IgD-negative memory B cell (primary cell): ENCODE results near the gene GIMAP2. TPM values are rescaled to one million over a fixed set of nuclear protein-coding genes. Genes with fewer than 3 reads are reported as not detected.
"Not testable (repeated sequence)": the region's sequence is repeated elsewhere in the genome, so short reads cannot be mapped to it uniquely, and the experiment has no call there.

Source experiments
- H3K27ac Mint-ChIP-seq, 3 donors: one replicate each; pipeline ENCODE4 v1.8.0; 2020 to 2022; ENCODE audit warnings: mild to moderate bottlenecking in 3 of 3, mixed read lengths in 3 of 3, moderate library complexity in 1 of 3
- H3K27me3 Mint-ChIP-seq: one replicate; pipeline ENCODE4 v1.8.0; 2021; ENCODE audit warnings: mixed read lengths
- H3K36me3 Mint-ChIP-seq: one replicate; pipeline ENCODE4 v1.8.0; 2020; ENCODE audit warnings: mild to moderate bottlenecking, mixed read lengths
- H3K4me1 Mint-ChIP-seq, 3 donors: one replicate each; pipeline ENCODE4 v1.8.0; 2020 to 2022; ENCODE audit warnings: mixed read lengths in 3 of 3, mild to moderate bottlenecking in 1 of 3
- H3K4me3 Mint-ChIP-seq, 4 donors: one replicate each; pipeline ENCODE4 v1.8.0; 2020 to 2022; ENCODE audit warnings: mild to moderate bottlenecking in 4 of 4, mixed read lengths in 4 of 4, moderate library complexity in 3 of 4
- H3K9me3 Mint-ChIP-seq, 3 donors: one replicate each; pipeline ENCODE4 v1.8.0; 2020 to 2021; ENCODE audit warnings: mixed read lengths in 3 of 3, mild to moderate bottlenecking in 1 of 3
- polyA plus RNA-seq: library from polyadenylated mRNA; unstranded; fragments of 300-500 nt; fragmentation: Illumina TruSeq; gene quantifications from one replicate; pipeline ENCODE4 v1.2.3, GENCODE V29; 2021

The GIMAP2 gene
- 11.9 TPM for polyA plus RNA-seq

DNA sequence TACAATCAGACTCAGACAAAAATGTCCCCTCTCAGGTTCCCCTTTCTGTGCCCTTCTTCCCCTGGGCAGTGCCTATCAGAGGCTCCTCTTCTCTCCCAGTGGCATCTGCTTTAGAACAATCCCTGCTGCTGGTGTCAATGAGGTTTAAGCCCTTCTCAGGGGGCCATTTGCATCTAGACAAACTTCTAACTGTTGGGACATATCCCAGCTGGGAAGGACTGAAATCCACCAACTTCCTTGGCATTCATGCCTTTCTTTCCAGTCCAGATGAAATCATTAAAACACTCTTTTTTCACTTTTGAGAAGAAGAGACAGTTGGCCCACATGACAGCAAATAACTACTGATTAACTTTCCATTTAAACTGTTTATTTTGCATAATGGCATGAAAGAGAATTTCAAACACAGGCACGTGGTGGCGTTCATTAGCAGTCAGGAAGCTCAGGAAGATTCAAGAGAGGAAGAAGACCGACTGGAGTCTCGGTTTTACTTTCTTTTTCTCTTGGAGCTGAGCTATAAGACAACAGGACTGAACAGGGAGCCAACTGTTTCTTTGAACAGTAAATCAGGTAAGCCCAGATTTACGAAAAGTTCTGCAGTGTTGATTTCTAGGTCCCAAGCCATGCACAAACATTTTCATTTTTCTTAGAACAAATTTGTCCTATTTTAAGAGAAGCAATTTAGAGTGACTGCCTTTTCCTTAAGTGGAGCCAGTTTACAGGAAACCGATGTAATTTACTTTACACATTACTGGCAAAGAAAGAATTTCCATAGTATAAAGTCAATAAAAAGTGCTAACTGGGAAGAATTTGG lies at the start of gene GIMAP2:
TSS of gene GIMAP2 (plus strand) at position 488 of the 811 bp plus-strand sequence. CDS start 1,354 bp downstream, outside the sequence.
- no peaks in the 10 kb centered on the region for H3K27me3 Mint-ChIP-seq
- H3K4me3 Mint-ChIP-seq = peak within 1 kb of the TSS; percentile 89 to 95 (median 92)
- peaks cover 14 to 31% (median 27%) of the 10 kb centered on the region in 3 donors for H3K4me1 Mint-ChIP-seq
- peaks cover 0 to 5% (median 0%) of the 10 kb centered on the region in 3 donors for H3K9me3 Mint-ChIP-seq
- H3K27ac Mint-ChIP-seq = peak within 1 kb of the TSS; percentile 53 to 92 (median 85)
- peaks cover 20% of the 10 kb centered on the region for H3K36me3 Mint-ChIP-seq

DNA sequence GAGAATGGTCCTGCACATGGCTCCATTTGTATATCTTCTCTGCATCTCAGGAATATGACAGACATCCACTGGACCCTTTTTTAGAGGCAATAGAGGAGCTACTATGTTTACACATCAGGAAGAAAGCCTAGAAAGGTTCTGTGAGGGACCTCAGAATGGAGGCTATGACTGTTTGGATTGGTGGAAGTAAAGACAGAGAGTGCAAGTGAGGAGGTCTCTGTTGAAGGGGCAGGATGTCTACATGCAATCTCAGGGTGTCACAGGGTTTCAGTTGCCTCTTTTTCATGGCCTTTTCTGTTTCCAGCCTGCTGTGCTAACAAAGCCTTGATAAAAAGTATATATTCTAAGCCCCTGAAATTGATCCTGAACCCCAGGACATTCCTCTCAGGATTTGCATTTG lies 43.7 kb upstream of the GIMAP2 start:
- no peaks in the 10 kb centered on the region for H3K4me1 Mint-ChIP-seq
- H3K4me3 Mint-ChIP-seq = no peak overlapping the region
- H3K9me3 Mint-ChIP-seq = peaks cover 10 to 19% (median 11%) of the 10 kb centered on the region in 3 donors
- H3K27ac Mint-ChIP-seq = no peak overlapping the region
- H3K36me3 Mint-ChIP-seq = peaks cover 2% of the 10 kb centered on the region
- peaks cover 4% of the 10 kb centered on the region for H3K27me3 Mint-ChIP-seq

DNA sequence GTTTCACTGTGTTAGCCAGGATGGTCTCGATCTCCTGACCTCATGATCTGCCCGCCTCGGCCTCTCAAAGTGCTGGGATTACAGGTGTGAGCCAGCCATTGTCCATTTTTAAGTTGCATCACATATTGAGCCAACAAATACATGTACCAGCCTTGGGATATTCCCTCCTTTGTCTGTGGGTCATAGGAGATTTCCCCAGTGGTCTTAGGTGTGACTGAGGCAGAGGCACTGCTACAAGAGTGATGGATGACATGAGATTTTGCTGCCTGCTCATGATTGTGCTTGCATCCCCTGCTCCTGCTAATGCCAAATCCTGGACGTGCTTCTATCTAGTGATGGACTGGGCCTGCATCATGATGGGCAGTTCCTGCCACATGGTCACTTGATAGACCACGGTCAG lies 42.6 kb upstream of the GIMAP2 start:
- H3K27ac Mint-ChIP-seq = no peak overlapping the region
- peaks cover 9 to 11% (median 9%) of the 10 kb centered on the region in 3 donors for H3K9me3 Mint-ChIP-seq
- no peak overlapping the region for H3K4me3 Mint-ChIP-seq
- no peaks in the 10 kb centered on the region for H3K4me1 Mint-ChIP-seq
- no peaks in the 10 kb centered on the region for H3K27me3 Mint-ChIP-seq
- peaks cover 2% of the 10 kb centered on the region for H3K36me3 Mint-ChIP-seq

DNA sequence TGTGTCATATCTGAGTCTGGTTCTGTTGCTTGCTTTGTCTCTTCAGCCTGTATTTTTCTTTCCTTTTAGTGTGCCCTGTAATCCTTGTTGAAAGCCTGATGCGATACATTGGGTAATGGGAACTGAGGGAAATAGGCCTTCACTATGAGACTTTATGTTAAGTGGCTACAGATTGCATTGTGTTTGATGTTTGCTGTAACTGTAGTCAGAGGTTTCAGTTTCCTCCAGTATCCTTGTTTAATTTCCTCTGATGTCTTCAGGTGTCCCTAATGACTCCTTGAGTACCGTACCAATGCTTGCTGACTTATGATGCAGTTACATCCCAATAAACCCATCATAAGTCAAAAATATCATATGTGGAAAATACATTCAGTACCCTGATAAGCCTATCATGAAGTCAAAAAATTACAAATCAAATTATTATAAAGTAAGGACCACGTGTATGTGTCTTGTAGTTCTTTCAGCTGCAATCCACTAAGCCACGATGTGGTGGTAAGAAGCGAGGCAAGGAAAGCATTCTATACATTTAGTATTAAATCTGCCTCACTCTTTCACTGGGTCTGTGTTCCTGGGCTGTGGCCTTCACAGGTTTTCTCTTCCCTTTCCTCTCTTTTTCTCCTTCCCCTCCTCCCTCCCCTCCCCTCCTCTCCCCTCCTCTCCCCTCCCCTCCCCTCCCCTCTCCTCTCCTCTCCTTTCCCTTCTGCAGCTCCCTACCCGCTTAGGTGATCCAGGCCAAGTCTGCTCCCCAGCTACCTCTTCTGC lies 40.1 kb upstream of the GIMAP2 start:
- H3K9me3 Mint-ChIP-seq = peaks cover 0 to 5% (median 3%) of the 10 kb centered on the region in 3 donors
- no peak overlapping the region for H3K4me3 Mint-ChIP-seq
- H3K27me3 Mint-ChIP-seq = no peaks in the 10 kb centered on the region
- H3K4me1 Mint-ChIP-seq = peaks cover 0 to 1% (median 0%) of the 10 kb centered on the region in 3 donors
- peak overlapping the region in 1 of 3 donors; percentile 23 for H3K27ac Mint-ChIP-seq
- H3K36me3 Mint-ChIP-seq = peaks cover 2% of the 10 kb centered on the region

DNA sequence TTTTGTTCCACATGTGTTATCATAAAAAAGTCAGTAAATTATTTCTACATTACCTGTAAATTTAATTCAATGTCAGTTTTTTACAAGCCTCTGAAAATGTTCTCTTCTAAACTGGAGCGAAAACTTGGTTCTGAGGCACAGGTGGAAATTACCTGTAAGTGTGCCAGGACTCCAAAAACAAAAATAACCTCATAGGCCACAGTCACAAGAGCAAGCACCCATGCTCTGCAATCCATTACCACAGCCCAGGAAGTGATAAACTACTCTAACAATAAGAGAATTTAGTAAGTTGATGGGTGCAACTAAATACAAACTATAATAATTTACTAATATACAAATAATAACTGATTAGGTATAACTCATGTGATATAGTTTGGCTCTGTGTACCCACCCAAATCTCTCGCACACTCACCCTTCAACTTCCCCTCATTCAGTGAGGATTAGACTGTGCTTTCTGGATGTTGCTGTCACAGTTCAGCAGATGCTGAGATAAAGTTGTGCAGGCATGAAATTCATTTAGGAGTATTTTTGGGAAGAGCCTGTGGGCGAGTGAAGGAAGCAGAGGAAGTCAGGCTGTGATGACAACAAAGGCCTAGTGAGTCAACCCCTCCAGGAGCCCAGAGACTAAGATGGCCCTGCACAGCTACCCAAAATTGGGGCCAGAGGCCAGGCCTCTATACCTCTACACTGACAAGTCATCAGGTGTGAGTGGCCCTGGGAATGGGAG lies 37.0 kb upstream of the GIMAP2 start:
- peaks cover 0 to 1% (median 0%) of the 10 kb centered on the region in 3 donors for H3K4me1 Mint-ChIP-seq
- no peak overlapping the region for H3K27ac Mint-ChIP-seq
- no peak overlapping the region for H3K4me3 Mint-ChIP-seq
- H3K27me3 Mint-ChIP-seq = no peaks in the 10 kb centered on the region
- peaks cover 0 to 5% (median 3%) of the 10 kb centered on the region in 3 donors for H3K9me3 Mint-ChIP-seq
- peaks cover 2% of the 10 kb centered on the region for H3K36me3 Mint-ChIP-seq

DNA sequence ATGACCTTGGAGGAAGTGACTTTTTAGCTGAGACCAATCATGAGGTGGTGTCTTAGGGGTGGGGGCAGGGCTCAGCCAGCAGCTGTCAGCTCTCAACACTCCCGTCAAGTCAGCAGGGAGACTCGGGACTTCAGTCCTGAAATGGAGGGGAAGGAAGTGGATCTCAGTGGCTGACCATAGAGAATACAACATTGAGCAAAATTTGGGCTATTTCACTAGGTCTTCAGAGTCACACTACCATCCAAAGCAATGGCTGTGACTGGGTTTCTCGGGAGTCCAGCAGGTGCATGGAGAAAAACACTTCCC lies 36.5 kb upstream of the GIMAP2 start:
- peaks cover 0 to 5% (median 3%) of the 10 kb centered on the region in 3 donors for H3K9me3 Mint-ChIP-seq
- H3K27me3 Mint-ChIP-seq = no peaks in the 10 kb centered on the region
- peaks cover 0 to 1% (median 0%) of the 10 kb centered on the region in 3 donors for H3K4me1 Mint-ChIP-seq
- H3K36me3 Mint-ChIP-seq = peaks cover 2% of the 10 kb centered on the region
- no peak overlapping the region for H3K4me3 Mint-ChIP-seq
- no peak overlapping the region for H3K27ac Mint-ChIP-seq

DNA sequence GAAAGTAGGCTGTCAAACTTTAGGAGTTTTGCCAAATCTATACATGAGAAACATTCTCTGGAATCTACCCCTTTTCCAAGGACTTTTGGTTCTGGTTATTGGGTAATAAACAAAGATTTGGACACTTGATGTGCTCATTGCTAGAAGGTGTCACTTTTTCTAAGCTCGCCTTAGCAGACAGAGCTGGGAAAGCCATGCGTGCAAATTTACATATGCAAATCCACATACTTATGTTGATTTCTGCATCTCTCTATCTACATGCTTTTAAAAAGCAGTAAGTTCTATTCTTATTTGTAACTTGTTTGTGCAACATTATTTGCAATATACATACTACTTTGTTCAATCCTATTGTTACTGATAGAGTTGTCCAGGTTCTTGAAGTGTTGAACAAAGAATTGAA lies 30.8 kb upstream of the GIMAP2 start:
- H3K36me3 Mint-ChIP-seq = no peaks in the 10 kb centered on the region
- H3K27ac Mint-ChIP-seq = peak overlapping the region in 1 of 3 donors; percentile 0
- no peak overlapping the region for H3K4me3 Mint-ChIP-seq
- peaks cover 3% of the 10 kb centered on the region for H3K27me3 Mint-ChIP-seq
- H3K9me3 Mint-ChIP-seq = peaks cover 2 to 4% (median 3%) of the 10 kb centered on the region in 3 donors
- H3K4me1 Mint-ChIP-seq = no peaks in the 10 kb centered on the region

DNA sequence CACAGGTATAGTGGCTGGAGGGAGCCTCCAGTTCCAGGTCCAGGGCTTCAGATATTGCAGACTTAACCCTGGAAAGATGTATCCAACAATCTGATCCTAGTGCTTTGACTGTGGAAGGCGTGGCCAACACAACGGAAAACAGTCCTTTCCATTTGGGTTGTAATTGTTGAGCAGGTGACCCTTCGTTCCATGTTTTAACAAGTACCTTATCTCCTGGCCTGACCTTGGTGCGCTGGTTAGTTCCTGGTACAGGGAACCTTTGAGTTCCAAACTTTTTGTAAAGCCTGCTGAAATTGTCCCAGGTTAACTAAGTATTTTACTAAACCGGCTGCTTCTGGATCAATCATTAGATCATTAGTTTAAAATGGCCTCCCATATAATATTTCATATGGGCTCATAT lies 29.5 kb upstream of the GIMAP2 start:
- no peaks in the 10 kb centered on the region for H3K4me1 Mint-ChIP-seq
- H3K9me3 Mint-ChIP-seq = peaks cover 2 to 4% (median 3%) of the 10 kb centered on the region in 3 donors

DNA sequence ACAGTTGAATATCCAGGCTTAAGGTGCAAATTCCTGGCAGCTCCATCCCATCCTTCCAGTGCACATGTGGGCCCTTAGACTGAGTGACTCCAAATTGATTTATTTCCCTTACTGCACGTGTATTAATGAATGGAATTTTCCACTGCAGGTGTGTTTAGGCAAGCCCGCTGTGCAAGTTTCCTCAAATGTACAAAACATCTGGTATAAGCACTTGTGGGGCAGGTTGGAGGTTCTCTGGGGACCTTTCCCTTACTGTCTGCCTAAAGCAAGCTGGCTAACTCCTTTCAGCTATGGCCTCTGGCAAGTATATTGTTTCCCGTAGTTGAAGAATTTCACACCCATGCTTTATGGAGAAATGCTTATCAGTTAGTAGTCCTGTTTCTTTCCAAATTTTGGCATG lies 28.0 kb upstream of the GIMAP2 start:
- no peak overlapping the region for H3K4me3 Mint-ChIP-seq
- H3K27me3 Mint-ChIP-seq = peaks cover 3% of the 10 kb centered on the region
- no peak overlapping the region for H3K27ac Mint-ChIP-seq
- no peaks in the 10 kb centered on the region for H3K36me3 Mint-ChIP-seq
- H3K9me3 Mint-ChIP-seq = peaks cover 0 to 4% (median 3%) of the 10 kb centered on the region in 3 donors
- peaks cover 0 to under 1% (median 0%) of the 10 kb centered on the region in 3 donors for H3K4me1 Mint-ChIP-seq

More for the DNA sequence above, 29.5 kb upstream of the GIMAP2 start:
- Mint-ChIP-seq H3K36me3 (no peaks in the 10 kb centered on the region), H3K27ac (no peak overlapping the region), H3K4me3 (no peak overlapping the region), H3K27me3 (peaks cover 3% of the 10 kb centered on the region)

DNA sequence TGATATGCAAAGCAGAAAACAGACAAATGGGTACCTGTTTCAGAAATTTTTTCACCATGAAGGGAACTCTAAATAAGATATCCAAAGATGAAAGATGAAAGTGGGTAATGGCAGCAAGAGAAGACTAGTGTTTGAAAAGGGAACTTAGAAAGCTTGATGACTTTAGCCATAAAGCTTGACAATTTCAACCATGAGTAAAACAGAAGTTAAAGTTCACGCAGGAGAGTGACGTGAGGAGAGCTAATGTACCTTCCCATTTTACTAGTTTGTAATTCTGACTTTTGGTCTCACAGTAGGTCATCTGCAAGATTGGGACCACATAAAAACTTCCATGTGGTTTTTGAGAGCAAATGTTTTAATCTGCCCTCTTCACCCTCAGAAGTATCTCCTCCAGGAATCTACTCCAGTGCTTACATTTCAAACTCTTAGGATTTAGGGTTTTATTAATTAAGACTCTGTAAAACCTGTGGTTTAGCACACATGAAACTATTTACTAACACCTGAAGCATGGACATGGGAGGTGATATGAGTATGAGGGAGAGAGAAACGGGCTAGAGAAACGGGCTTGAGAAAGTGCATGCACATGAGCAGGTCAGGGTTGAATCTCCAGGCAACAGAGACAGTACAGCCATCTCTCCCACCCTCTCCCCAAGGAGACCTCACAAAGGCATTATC lies 24.4 kb upstream of the GIMAP2 start:
- H3K9me3 Mint-ChIP-seq = peaks cover 0 to 4% (median 3%) of the 10 kb centered on the region in 3 donors
- H3K4me1 Mint-ChIP-seq = peaks cover 11 to 19% (median 18%) of the 10 kb centered on the region in 3 donors
- no peaks in the 10 kb centered on the region for H3K36me3 Mint-ChIP-seq
- H3K4me3 Mint-ChIP-seq = no peak overlapping the region
- H3K27me3 Mint-ChIP-seq = peaks cover 3% of the 10 kb centered on the region
- no peak overlapping the region for H3K27ac Mint-ChIP-seq

DNA sequence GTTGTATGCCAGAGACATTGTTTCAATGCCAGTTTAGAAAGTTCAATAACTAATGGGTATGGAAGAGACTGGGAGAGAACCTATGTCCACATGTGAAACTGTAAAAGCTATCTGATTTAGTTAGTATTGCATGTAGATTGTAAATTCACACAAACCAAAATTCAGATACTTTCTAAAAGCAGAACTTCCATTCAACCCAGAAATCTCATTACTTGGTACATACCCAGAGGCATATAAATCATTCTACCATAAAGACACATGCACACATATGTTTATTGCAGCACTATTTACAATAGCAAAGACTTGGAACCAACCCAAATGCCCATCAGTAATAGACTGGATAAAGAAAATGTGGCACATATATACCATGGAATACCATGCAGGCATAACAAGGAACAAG lies 22.7 kb upstream of the GIMAP2 start:
- Mint-ChIP-seq H3K27ac (peak overlapping the region in 2 of 3 donors; percentile 14 to 50), H3K4me1 (peaks cover 16 to 27% (median 24%) of the 10 kb centered on the region in 3 donors), H3K4me3 (peak overlapping the region in 1 of 4 donors; percentile 44)
- H3K27me3 Mint-ChIP-seq, H3K36me3 Mint-ChIP-seq, H3K9me3 Mint-ChIP-seq: not testable (repeated sequence)

DNA sequence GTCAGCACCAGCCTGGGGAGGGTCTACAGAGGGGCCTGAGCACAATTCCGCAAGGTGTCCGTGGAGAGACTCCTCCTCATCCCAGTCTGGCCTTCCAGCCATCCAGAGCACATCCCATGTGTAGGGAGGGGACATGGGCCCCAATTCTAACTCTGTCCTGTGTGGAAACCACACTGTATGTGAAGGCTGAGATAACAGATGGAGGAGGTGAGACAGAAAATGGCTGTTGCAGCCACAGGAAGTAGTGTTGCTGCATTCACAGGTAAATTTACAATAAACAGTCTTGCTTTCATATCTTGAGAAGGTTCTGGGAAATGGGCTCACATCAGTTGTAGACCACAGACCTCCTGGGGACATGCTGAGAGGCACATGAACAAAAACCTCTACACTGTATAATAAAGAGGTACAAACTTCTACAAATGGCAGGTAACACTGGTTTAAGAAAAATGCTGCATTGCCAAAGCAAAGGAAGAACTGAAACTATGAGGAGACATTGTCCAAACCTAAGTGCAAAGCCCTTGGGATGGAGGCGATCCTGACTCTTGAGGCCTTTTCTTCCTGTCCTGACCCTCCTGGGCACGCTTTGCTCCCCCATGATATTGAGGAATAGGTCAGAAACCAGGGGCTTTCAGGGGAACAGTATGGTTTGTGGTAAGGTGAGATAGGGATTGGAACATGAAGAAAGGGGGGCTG lies 21.6 kb upstream of the GIMAP2 start:
- Mint-ChIP-seq H3K9me3 (peaks cover under 1 to 4% (median under 1%) of the 10 kb centered on the region in 3 donors), H3K27me3 (peaks cover 2% of the 10 kb centered on the region), H3K27ac (peak overlapping the region in 2 of 3 donors; percentile 47 to 64), H3K4me3 (peak overlapping the region in 1 of 4 donors; percentile 82), H3K4me1 (peaks cover 18 to 33% (median 29%) of the 10 kb centered on the region in 3 donors), H3K36me3 (no peaks in the 10 kb centered on the region)

DNA sequence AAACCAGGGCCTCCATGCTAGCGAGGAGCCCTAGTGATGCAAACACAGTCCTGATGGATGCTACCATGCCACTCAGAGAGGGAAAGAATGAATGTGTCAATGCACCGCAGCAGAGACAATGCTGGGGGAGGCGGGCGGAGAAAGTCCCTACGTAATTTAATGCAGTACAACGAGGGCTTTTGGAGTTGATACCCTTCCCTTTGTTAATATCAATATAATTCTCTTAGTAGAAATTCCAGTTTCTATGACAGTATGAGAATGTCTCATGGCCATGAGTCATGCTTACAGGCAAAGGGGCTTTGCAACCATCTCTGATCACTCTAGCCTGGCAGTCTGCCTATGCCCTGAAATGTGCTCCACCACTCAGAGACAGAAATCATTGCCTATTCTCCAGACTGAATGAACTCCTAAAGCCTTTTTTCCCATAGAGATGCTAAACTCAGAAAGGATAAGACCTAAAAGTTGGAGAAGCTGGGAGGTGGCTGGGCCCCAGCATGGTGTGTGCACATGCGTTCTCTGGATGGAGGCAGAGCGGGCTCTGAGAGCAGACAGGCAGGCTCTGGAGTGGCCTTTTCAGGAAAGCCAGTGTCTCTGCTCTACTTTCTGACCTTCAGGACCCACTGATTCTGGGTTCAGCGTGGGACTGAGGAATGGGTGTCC lies 20.3 kb upstream of the GIMAP2 start:
- H3K4me1 Mint-ChIP-seq = peaks cover 18 to 36% (median 29%) of the 10 kb centered on the region in 3 donors
- peaks cover 4% of the 10 kb centered on the region for H3K27me3 Mint-ChIP-seq
- H3K4me3 Mint-ChIP-seq = peak overlapping the region in 1 of 4 donors; percentile 5
- peak overlapping the region in 1 of 3 donors; percentile 47 for H3K27ac Mint-ChIP-seq
- peaks cover 4 to 5% (median 4%) of the 10 kb centered on the region in 3 donors for H3K9me3 Mint-ChIP-seq
- H3K36me3 Mint-ChIP-seq = no peaks in the 10 kb centered on the region
